Gastrocnemius medialis (tissue), 4 donors: ENCODE data around the gene SV2C.

Experiments
- POLR2A ChIP-seq, 2 donors: fragments of 450-650 bp; IDR thresholded peaks; one replicate each; pipeline ENCODE4 v1.6.1; 2017; ENCODE audit warnings: antibody characterized with exemption in 2 of 2, mild to moderate bottlenecking in 2 of 2, moderate library complexity in 2 of 2
- TF ChIP-seq, protein P1 (sequence below), 5 experiments: fragments of 450-650 bp in 3 of 5; fragments of 200-600 bp in 2 of 5; sonication (generic) in 2 of 5; IDR thresholded peaks in 4 of 5; conservative IDR thresholded peaks in 1 of 5; 1 replicate in 4 of 5; 2 replicates in 1 of 5; pipeline ENCODE4 v1.5.1; 2016 to 2019; ENCODE audit warnings: antibody characterized with exemption in 5 of 5, mild to moderate bottlenecking in 3 of 5, moderate library complexity in 3 of 5

DNA sequence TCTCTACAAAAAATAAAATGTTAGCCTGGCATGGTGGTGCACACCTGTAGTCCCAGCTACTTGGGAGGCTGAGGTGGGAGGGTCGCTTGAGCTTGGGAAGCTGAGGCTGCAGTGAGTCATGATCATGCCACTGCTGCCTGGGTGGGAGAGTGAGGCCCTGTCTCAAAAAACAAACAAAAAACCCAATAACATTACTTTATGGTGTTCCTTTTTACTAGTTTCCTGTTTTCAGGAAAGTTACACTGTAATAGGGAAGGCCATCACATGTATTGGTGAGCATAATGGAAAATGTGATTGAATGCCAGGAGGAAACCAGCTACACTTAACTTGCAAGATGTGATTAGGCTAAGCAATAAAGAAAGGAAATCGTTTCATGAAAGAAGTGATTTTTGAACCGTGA, 42.7 kb downstream of the SV2C start:
- TF ChIP-seq, protein P1, sequence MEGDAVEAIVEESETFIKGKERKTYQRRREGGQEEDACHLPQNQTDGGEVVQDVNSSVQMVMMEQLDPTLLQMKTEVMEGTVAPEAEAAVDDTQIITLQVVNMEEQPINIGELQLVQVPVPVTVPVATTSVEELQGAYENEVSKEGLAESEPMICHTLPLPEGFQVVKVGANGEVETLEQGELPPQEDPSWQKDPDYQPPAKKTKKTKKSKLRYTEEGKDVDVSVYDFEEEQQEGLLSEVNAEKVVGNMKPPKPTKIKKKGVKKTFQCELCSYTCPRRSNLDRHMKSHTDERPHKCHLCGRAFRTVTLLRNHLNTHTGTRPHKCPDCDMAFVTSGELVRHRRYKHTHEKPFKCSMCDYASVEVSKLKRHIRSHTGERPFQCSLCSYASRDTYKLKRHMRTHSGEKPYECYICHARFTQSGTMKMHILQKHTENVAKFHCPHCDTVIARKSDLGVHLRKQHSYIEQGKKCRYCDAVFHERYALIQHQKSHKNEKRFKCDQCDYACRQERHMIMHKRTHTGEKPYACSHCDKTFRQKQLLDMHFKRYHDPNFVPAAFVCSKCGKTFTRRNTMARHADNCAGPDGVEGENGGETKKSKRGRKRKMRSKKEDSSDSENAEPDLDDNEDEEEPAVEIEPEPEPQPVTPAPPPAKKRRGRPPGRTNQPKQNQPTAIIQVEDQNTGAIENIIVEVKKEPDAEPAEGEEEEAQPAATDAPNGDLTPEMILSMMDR (IDR thresholded peaks at IDR 0.05 in 4 of 5, conservative IDR thresholded peaks at IDR 0.05 in 1 of 5) = no peak
- no peak for TF ChIP-seq POLR2A (IDR thresholded peaks at IDR 0.05)
